Activated T-cell treated with anti-CD3 and anti-CD28 coated beads, Interleukin-2, amount 50 U/mL, for 72 hours (primary cell): ENCODE measurements around the gene AFAP1. TPM values are rescaled to one million over a fixed set of nuclear protein-coding genes. Genes with fewer than 3 reads are reported as not detected.
A peak's percentile ranks its signal among the peaks of the same experiment; 100 is the strongest.

Experiments
- ATAC-seq, 2 donors: fragments of 150-1000 bp; cut with Tn5 transposase; replicated peaks in 1 of 2; 2 replicates each; pipeline ENCODE4 v1.10.0; 2021; ENCODE audit warnings: moderate library complexity in 2 of 2, mild to moderate bottlenecking in 1 of 2
- DNase-seq, 2 donors: peaks; one replicate each; pipeline ENCODE4 v3.0.0; 2021 to 2022; ENCODE audit warnings: mixed read lengths in 1 of 2
- H3K27ac Mint-ChIP-seq: one replicate; pipeline ENCODE4 v1.8.0; 2022; ENCODE audit warnings: mild to moderate bottlenecking, moderate library complexity, mixed read lengths
- H3K27me3 Mint-ChIP-seq: one replicate; pipeline ENCODE4 v1.8.0; 2022; ENCODE audit warnings: low read depth, mixed read lengths
- H3K36me3 Mint-ChIP-seq, 2 donors: one replicate each; pipeline ENCODE4 v1.8.0; 2022; ENCODE audit warnings: mixed read lengths in 2 of 2, mild to moderate bottlenecking in 1 of 2; ENCODE audit not compliant: insufficient read depth in 2 of 2
- H3K4me1 Mint-ChIP-seq: one replicate; pipeline ENCODE4 v1.8.0; 2022; ENCODE audit warnings: low read depth, mixed read lengths
- H3K4me3 Mint-ChIP-seq, 2 donors: one replicate each; pipeline ENCODE4 v1.8.0; 2022; ENCODE audit warnings: mild to moderate bottlenecking in 2 of 2, mixed read lengths in 2 of 2, moderate library complexity in 2 of 2
- H3K9me3 Mint-ChIP-seq, 2 donors: one replicate each; pipeline ENCODE4 v1.8.0; 2022; ENCODE audit warnings: mixed read lengths in 2 of 2
- total RNA-seq, 2 donors: library from RNA; stranded (reverse); gene quantifications; one replicate each; pipeline ENCODE4 v1.2.3, GENCODE V29; 2022

AFAP1 gene
- total RNA-seq, 2 donors from 2014 or later, result 30.6 to 49.3 TPM

GRCh38 chr4:7805533-7806337 is 133.9 kb downstream of the AFAP1 start:
- Mint-ChIP-seq H3K27me3 (peaks cover 5% of the 10 kb centered on the region), H3K4me1 (peaks cover 12% of the 10 kb centered on the region), H3K4me3 (no peak overlapping the region), H3K9me3 (no peaks in the 10 kb centered on the region), H3K36me3 (peaks cover 4 to 5% of the 10 kb centered on the region in 2 donors), H3K27ac (no peak overlapping the region)
- ATAC-seq, result no peak
- no peak for DNase-seq

GRCh38 chr4:7804756-7805385 is 134.8 kb downstream of the AFAP1 start:
- H3K27ac Mint-ChIP-seq, result no peak overlapping the region
- H3K9me3 Mint-ChIP-seq, result no peaks in the 10 kb centered on the region
- H3K4me1 Mint-ChIP-seq, result peaks cover 12% of the 10 kb centered on the region
- peaks cover 7% of the 10 kb centered on the region in 2 donors for H3K36me3 Mint-ChIP-seq
- ATAC-seq, result no peak
- H3K27me3 Mint-ChIP-seq, result peaks cover 5% of the 10 kb centered on the region
- H3K4me3 Mint-ChIP-seq, result no peak overlapping the region
- DNase-seq, result no peak

DNA sequence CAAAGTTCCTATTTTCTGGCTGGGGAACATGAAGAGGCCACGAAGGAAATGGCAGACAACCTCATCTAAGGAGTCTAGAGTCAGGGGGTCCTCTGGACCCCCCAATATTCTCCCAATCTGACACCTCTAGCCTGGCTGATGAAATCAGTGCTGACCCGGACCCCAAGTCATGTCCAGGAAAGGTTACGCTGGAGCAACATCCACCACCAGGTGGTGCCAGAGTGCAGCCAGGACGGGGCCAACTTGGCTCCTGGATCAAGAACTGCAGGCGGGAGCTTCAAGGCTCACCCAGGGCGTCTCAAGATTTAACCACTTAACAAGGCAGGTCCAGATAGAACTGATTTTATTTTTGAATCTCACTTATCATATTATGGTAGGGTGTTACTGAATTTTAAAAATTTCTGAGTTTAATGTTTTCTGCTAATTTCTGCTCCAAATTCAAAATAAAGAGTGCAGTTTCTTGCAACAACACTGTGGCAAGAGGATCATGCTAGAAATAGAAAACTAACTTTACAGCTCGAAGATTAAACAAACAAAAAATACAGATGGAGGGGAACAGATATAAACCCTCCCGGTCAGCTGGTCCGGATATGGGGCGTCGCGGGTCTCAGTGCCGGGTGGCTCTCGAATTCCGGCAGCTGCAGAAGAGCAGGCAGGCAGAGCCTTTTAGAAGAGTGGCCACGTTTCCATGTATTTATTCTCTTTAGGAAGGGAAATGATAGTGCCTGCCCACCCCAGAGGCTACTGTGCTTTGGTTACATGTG is 135.5 kb downstream of the AFAP1 start:
- H3K27me3 Mint-ChIP-seq, result peaks cover 5% of the 10 kb centered on the region
- DNase-seq (peak; percentile 82 to 90), ATAC-seq (peak; percentile 69 to 81)
- H3K9me3 Mint-ChIP-seq, result no peaks in the 10 kb centered on the region
- peak overlapping the region; percentile 55 for H3K27ac Mint-ChIP-seq
- H3K36me3 Mint-ChIP-seq, result peaks cover 8 to 10% of the 10 kb centered on the region in 2 donors
- H3K4me3 Mint-ChIP-seq, result no peak overlapping the region
- peaks cover 12% of the 10 kb centered on the region for H3K4me1 Mint-ChIP-seq

GRCh38 chr4:7803371-7803770 is 136.3 kb downstream of the AFAP1 start:
- no peaks in the 10 kb centered on the region for H3K9me3 Mint-ChIP-seq
- peaks cover 5% of the 10 kb centered on the region for H3K27me3 Mint-ChIP-seq
- H3K36me3 Mint-ChIP-seq, result peaks cover 8 to 11% of the 10 kb centered on the region in 2 donors
- DNase-seq, result no peak
- no peak overlapping the region for H3K27ac Mint-ChIP-seq
- no peak for ATAC-seq
- no peak overlapping the region for H3K4me3 Mint-ChIP-seq
- H3K4me1 Mint-ChIP-seq, result peaks cover 12% of the 10 kb centered on the region

- H3K4me3 Mint-ChIP-seq, result no peak overlapping the region
- no peaks in the 10 kb centered on the region for H3K9me3 Mint-ChIP-seq
- H3K4me1 Mint-ChIP-seq, result peaks cover 12% of the 10 kb centered on the region
- H3K27ac Mint-ChIP-seq, result peak overlapping the region; percentile 18
- peaks cover 5% of the 10 kb centered on the region for H3K27me3 Mint-ChIP-seq
- H3K36me3 Mint-ChIP-seq, result peaks cover 8 to 12% of the 10 kb centered on the region in 2 donors
- DNase-seq, result peak; percentile 76 to 79
- peak; percentile 82 to 83 for ATAC-seq
Observed at GRCh38 chr4:7802093-7802726, 137.5 kb downstream of the AFAP1 start.

- Mint-ChIP-seq H3K4me3 (no peak overlapping the region), H3K4me1 (peaks cover 12% of the 10 kb centered on the region), H3K9me3 (no peaks in the 10 kb centered on the region), H3K27me3 (peaks cover 5% of the 10 kb centered on the region), H3K27ac (peak overlapping the region; percentile 18), H3K36me3 (peaks cover 10 to 12% of the 10 kb centered on the region in 2 donors)
- no peak for ATAC-seq
- DNase-seq, result no peak
Observed at GRCh38 chr4:7801641-7802040, 138.0 kb downstream of the AFAP1 start.

DNA sequence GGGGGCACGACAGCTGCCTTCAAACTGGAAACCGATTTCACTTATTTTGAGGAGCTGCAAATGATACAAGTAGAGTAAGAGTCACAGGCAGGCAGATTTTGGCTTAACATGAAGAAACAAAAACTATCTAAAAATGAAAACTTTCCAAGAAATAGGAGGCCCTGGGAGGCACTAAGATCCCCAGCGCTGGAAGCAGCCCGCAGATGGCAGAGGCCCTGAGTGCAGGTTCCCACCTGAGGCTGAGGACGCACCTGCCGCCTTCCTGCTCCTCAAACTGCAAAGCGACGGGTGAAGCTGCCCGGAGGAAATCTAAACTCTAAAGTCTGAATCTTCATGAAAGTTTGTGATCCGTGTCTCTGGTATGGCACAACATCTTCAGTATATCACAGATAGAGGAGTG is 138.7 kb downstream of the AFAP1 start:
- H3K36me3 Mint-ChIP-seq, result peaks cover 10 to 12% of the 10 kb centered on the region in 2 donors
- H3K27me3 Mint-ChIP-seq, result peaks cover 5% of the 10 kb centered on the region
- H3K27ac Mint-ChIP-seq, result no peak overlapping the region
- no peak for DNase-seq
- ATAC-seq, result no peak
- peaks cover 12% of the 10 kb centered on the region for H3K4me1 Mint-ChIP-seq
- H3K9me3 Mint-ChIP-seq, result no peaks in the 10 kb centered on the region
- no peak overlapping the region for H3K4me3 Mint-ChIP-seq

- Mint-ChIP-seq H3K27ac (no peak overlapping the region), H3K9me3 (no peaks in the 10 kb centered on the region), H3K4me3 (no peak overlapping the region), H3K36me3 (peaks cover 10 to 12% of the 10 kb centered on the region in 2 donors), H3K4me1 (peaks cover 12% of the 10 kb centered on the region), H3K27me3 (peaks cover under 1% of the 10 kb centered on the region)
- DNase-seq (no peak), ATAC-seq (no peak)
Observed at GRCh38 chr4:7800410-7800809, 139.3 kb downstream of the AFAP1 start.

- H3K36me3 Mint-ChIP-seq, result peaks cover 10 to 12% of the 10 kb centered on the region in 2 donors
- H3K27me3 Mint-ChIP-seq, result no peaks in the 10 kb centered on the region
- H3K9me3 Mint-ChIP-seq, result no peaks in the 10 kb centered on the region
- DNase-seq (no peak), ATAC-seq (no peak)
- no peak overlapping the region for H3K27ac Mint-ChIP-seq
- no peak overlapping the region for H3K4me3 Mint-ChIP-seq
- H3K4me1 Mint-ChIP-seq, result peaks cover 12% of the 10 kb centered on the region
Observed at GRCh38 chr4:7799736-7800135, 139.9 kb downstream of the AFAP1 start.

DNA sequence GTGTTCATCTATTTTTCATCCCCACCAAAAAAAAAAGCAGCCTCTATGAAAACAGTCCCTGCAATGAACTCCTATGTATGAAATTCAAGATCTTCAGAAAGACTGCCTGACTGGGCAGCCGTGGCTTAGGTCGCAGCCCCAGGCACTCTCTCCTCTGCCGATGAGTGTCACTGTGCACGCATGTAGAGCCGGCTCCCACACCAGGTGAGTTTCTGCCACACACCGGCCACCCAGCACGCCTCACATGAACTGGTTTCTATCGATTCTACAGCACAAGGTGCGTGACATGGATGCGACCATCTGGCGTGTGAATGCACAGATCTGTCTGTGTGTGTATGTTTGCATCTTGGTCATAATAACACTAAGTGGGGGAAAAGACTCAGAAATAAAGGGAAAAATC is 140.4 kb downstream of the AFAP1 start:
- Mint-ChIP-seq H3K27ac (no peak overlapping the region), H3K4me1 (peaks cover 11% of the 10 kb centered on the region), H3K9me3 (no peaks in the 10 kb centered on the region), H3K27me3 (no peaks in the 10 kb centered on the region), H3K36me3 (peaks cover 10 to 12% of the 10 kb centered on the region in 2 donors), H3K4me3 (no peak overlapping the region)
- no peak for ATAC-seq
- DNase-seq, result no peak

DNA sequence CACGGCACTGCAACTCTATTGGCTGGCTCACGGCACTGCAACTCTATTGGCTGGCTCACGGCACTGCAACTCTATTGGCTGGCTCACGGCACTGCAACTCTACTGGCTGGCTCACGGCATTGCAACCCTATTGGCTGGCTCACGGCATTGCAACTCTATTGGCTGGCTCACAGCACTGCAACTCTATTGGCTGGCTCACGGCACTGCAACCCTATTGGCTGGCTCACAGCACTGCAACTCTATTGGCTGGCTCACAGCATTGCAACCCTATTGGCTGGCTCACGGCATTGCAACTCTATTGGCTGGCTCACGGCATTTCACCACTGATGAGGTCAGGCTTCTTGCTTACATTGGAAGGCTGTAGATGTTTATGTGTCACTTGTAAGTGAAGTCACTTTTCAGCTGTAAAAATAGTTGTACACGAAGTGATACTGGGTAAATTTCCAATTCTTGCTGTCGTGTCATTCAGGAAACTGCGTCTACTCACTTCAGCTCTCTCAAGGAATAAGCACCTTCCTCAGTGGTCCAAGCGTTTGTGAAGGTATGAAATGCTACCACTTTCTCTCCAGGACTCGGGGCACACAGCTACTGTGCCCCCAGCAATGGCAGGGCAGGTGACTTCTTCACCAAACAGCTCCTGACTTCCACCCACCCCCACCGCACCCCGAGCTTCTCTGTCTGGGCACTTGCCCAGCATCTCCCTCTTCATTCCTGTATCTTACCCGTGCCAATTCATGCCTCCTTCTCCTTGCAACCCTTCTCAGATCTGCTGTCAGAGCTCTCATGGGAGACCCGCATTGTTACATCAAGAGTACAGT is 141.3 kb downstream of the AFAP1 start:
- Mint-ChIP-seq H3K4me1 (peaks cover 5% of the 10 kb centered on the region), H3K36me3 (peaks cover 10 to 12% of the 10 kb centered on the region in 2 donors), H3K4me3 (no peak overlapping the region), H3K9me3 (no peaks in the 10 kb centered on the region), H3K27ac (no peak overlapping the region), H3K27me3 (no peaks in the 10 kb centered on the region)
- no peak for DNase-seq
- no peak for ATAC-seq

DNA sequence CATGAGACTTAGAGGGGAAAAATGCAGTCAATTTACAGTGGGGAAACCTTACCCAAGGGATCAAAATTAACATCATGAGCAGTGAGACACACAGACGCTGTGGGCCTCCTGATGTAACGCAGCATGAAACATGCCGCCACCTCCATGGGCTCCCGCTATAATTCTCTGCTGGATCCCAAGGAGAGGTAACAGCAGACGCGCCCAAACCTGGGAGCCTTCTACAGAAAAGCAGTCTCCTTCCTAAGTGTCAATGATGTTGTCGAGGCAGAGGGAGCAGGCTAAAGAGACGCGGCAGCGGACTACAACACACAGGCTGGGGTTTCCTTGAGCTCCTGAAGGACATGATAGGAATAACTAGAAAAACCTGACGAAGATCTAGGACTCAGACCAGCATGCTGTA is 142.3 kb downstream of the AFAP1 start:
- peaks cover 10 to 12% of the 10 kb centered on the region in 2 donors for H3K36me3 Mint-ChIP-seq
- H3K27ac Mint-ChIP-seq, result peak overlapping the region; percentile 22

More for the DNA sequence above, 142.3 kb downstream of the AFAP1 start:
- no peak overlapping the region for H3K4me3 Mint-ChIP-seq
- no peaks in the 10 kb centered on the region for H3K27me3 Mint-ChIP-seq
- no peaks in the 10 kb centered on the region for H3K9me3 Mint-ChIP-seq
- H3K4me1 Mint-ChIP-seq, result peaks cover 5% of the 10 kb centered on the region
- ATAC-seq (no peak), DNase-seq (no peak)
